Measurements from ENCODE around the gene STAT5B. TPM values are rescaled to one million over a fixed set of nuclear protein-coding genes. Genes with fewer than 3 reads are reported as not detected.
"Not testable (repeated sequence)": the region's sequence is repeated elsewhere in the genome, so short reads cannot be mapped to it uniquely, and the experiment has no call there.

STAT5B gene
- total RNA-seq, 1 donor from 2014 or later: 82.6 TPM

DNA sequence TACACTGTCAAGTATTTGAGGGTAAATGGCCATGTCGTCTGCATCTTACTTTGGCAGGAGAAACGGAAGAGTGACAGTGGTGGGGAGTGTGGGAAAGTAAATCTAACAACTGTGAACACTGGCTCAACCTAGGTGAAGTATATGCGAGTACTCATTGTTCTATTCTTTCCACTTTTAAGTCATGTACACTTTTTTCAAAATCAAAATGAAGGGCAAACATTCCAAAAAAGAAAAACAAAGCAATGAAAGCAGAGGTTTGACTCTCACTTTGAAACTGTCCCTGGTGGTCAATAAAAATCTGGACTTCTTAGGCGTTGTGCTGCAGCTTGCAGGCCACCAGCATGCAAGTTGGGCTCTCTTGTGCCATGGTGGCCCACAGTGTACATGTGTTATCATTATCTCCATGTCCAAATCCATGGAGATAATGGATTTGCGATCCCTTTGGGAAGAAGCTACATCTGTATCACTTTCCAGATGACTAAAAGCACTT is 32.7 kb downstream of the STAT5B start:
- CTCF ChIA-PET: interaction anchor here (1.1 kb wide), 1 partner anchor 22 kb away, joined by 3 read pairs; no protein-coding TSS in a partner anchor

DNA sequence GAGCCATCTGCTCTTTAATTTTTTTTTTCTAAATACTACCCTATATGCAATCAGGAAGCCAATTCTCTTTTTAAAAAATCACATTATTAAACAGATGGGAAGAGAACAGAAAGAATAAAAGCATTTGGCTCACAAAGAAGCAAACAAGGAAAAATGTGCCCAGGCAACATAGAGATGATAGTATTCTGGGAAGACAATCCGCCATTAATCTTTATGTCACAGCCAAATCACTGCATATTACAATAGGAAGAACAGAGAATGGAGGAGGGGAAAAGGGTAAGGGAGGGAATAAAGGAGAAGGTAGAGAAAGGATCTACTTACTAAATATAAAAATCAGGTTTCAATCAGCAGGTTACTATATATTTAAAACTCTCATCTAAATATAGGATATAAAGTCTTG is 34.3 kb downstream of the STAT5B start:
- POLR2A ChIA-PET: no interaction called here
- H3K9me3 Mint-ChIP-seq: no peaks in the 10 kb centered on the region
- H3K27me3 Mint-ChIP-seq: no peaks in the 10 kb centered on the region
- TF ChIP-seq, protein P1, sequence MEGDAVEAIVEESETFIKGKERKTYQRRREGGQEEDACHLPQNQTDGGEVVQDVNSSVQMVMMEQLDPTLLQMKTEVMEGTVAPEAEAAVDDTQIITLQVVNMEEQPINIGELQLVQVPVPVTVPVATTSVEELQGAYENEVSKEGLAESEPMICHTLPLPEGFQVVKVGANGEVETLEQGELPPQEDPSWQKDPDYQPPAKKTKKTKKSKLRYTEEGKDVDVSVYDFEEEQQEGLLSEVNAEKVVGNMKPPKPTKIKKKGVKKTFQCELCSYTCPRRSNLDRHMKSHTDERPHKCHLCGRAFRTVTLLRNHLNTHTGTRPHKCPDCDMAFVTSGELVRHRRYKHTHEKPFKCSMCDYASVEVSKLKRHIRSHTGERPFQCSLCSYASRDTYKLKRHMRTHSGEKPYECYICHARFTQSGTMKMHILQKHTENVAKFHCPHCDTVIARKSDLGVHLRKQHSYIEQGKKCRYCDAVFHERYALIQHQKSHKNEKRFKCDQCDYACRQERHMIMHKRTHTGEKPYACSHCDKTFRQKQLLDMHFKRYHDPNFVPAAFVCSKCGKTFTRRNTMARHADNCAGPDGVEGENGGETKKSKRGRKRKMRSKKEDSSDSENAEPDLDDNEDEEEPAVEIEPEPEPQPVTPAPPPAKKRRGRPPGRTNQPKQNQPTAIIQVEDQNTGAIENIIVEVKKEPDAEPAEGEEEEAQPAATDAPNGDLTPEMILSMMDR (IDR thresholded peaks at IDR 0.05): no peak
- no peak overlapping the region for H3K4me3 Mint-ChIP-seq
- intact Hi-C loops (cut with micrococcal nuclease): no loop called here
- no peak overlapping the region for H3K27ac Mint-ChIP-seq
- CTCF ChIA-PET: no interaction called here
- peaks cover 2% of the 10 kb centered on the region for H3K36me3 Mint-ChIP-seq (ENCODE audit: low read depth)
- DNase-seq: no peak
- no peak for ATAC-seq (ENCODE audit: low read depth)
- H3K4me1 Mint-ChIP-seq: peaks cover 8% of the 10 kb centered on the region

More for the DNA sequence above, 32.7 kb downstream of the STAT5B start:
- H3K27me3 Mint-ChIP-seq: no peaks in the 10 kb centered on the region
- no peak for DNase-seq
- TF ChIP-seq, protein P1 (IDR thresholded peaks at IDR 0.05): no peak
- intact Hi-C loops (cut with micrococcal nuclease): no loop called here
- H3K4me1 Mint-ChIP-seq: peaks cover 24% of the 10 kb centered on the region
- no peak overlapping the region for H3K27ac Mint-ChIP-seq
- no peaks in the 10 kb centered on the region for H3K9me3 Mint-ChIP-seq
- POLR2A ChIA-PET: no interaction called here
- no peak overlapping the region for H3K4me3 Mint-ChIP-seq
- no peak for ATAC-seq (ENCODE audit: low read depth)
- peaks cover 2% of the 10 kb centered on the region for H3K36me3 Mint-ChIP-seq (ENCODE audit: low read depth)

DNA sequence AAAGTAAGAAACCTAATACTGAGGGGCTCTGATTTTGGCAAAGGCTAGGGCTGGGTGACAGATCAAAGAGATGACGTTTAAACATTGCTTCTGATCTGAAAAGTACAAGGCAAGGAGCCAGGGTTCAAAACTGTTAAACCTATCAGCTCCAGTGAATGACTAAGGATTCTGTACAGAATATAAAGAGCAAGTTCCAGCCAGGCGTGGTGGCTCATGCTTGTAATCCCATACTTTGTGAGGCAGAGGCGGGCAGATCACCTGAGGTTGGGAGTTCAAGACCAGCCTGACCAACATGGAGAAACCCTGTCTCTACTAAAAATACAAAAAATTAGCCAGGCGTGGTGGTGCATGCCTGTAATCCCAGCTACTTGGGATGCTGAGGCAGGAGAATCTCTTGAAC is 35.3 kb downstream of the STAT5B start:
- H3K4me1 Mint-ChIP-seq; ATAC-seq (ENCODE audit: low read depth); H3K27me3 Mint-ChIP-seq; H3K9me3 Mint-ChIP-seq; H3K36me3 Mint-ChIP-seq (ENCODE audit: low read depth); CTCF ChIA-PET; DNase-seq; intact Hi-C loops (cut with micrococcal nuclease); H3K27ac Mint-ChIP-seq; POLR2A ChIA-PET; H3K4me3 Mint-ChIP-seq: not testable (repeated sequence)

DNA sequence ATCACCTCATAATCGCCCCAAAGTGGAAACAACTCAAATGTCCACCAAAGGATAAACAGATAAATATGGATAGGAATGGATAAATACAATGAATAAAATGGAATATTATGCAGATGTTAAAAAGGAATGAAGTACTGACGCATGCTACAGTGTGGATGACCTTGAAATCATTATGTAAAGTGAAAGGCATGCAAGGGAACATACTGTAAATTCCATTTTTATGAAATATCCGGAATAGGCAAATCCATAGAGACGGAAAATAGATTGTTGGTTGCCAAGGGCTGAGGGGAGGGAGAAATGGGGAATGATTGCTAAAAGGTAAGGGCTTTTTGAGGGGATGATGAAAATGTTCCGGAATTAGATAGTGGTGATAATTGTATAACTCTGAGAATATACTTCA is 36.0 kb downstream of the STAT5B start:
- POLR2A ChIA-PET: no interaction called here
- DNase-seq (no peak), ATAC-seq (ENCODE audit: low read depth) (no peak)
- no peak overlapping the region for H3K4me3 Mint-ChIP-seq
- TF ChIP-seq, protein P1 (IDR thresholded peaks at IDR 0.05): no peak
- H3K4me1 Mint-ChIP-seq: peaks cover 3% of the 10 kb centered on the region
- H3K27ac Mint-ChIP-seq: no peak overlapping the region
- peaks cover 2% of the 10 kb centered on the region for H3K36me3 Mint-ChIP-seq (ENCODE audit: low read depth)
- H3K9me3 Mint-ChIP-seq: no peaks in the 10 kb centered on the region
- intact Hi-C loops (cut with micrococcal nuclease): no loop called here
- H3K27me3 Mint-ChIP-seq: no peaks in the 10 kb centered on the region
- CTCF ChIA-PET: no interaction called here

DNA sequence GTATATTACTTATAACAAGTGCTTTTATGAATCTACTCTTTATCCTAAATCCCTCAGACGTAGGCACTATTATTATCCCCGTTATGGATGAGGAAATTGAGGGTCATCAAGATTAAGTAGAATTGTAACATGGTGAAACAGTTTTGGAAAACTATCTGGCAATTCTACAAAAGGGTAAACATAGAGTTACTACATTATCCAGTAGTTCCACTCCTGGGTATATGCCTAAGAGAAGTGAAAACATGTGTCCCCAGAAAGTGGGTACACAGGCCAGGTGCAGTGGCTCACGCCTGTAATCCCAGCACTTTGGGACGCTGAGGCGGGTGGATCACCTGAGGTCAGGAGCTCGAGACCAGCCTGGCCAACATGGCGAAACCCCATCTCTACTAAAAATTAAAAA is 36.6 kb downstream of the STAT5B start:
- H3K27me3 Mint-ChIP-seq; CTCF ChIA-PET; H3K36me3 Mint-ChIP-seq (ENCODE audit: low read depth); POLR2A ChIA-PET; H3K4me3 Mint-ChIP-seq; DNase-seq; H3K4me1 Mint-ChIP-seq; ATAC-seq (ENCODE audit: low read depth); H3K27ac Mint-ChIP-seq; intact Hi-C loops (cut with micrococcal nuclease); H3K9me3 Mint-ChIP-seq: not testable (repeated sequence)

DNA sequence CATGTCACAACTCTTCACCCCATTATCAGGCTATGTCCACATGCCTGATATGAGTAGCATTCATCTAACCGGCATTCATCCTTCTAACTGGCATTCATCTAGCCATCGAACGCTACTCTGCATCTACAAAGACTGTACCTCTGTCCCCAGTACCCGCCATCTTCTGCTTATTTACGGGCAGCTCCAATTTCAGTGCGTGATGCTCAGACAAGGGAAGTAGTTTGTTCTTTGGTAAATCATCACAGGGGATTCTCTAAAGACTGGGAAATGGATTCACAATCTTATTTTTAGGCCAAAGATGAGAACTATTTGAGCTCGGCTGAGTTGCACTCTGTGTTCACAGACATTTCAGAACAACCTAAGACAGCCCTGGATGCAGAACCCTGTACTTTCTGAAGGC is 39.4 kb downstream of the STAT5B start:
- no peaks in the 10 kb centered on the region for H3K9me3 Mint-ChIP-seq
- intact Hi-C loops (cut with micrococcal nuclease): no loop called here
- no peak overlapping the region for H3K4me3 Mint-ChIP-seq
- TF ChIP-seq, protein P1 (IDR thresholded peaks at IDR 0.05): no peak
- CTCF ChIA-PET: interaction anchor here (2.1 kb wide), 1 partner anchor 15 kb away, joined by 5 read pairs; no protein-coding TSS in a partner anchor
- no peaks in the 10 kb centered on the region for H3K27me3 Mint-ChIP-seq
- peaks cover 2% of the 10 kb centered on the region for H3K4me1 Mint-ChIP-seq
- ATAC-seq (ENCODE audit: low read depth): no peak
- POLR2A ChIA-PET: interaction anchor here (0.6 kb wide), 1 partner anchor 404 kb away, joined by 3 read pairs; no protein-coding TSS in a partner anchor
- H3K27ac Mint-ChIP-seq: no peak overlapping the region
- peaks cover 2% of the 10 kb centered on the region for H3K36me3 Mint-ChIP-seq (ENCODE audit: low read depth)
- no peak for DNase-seq

Measured in activated B cell treated with CpG ODN at 0.5 μM for 24 hours (primary cell).